Epithelial cell of esophagus (primary cell): ENCODE results near the gene RUNX3.

Experiments used
- DNase-seq: peaks from one replicate; pipeline ENCODE4 v3.0.0; 2010; ENCODE audit warnings: low read depth
- H3K4me3 ChIP-seq: 2 replicates; pipeline ENCODE4 v1.5.1; 2011; ENCODE audit warnings: mild to moderate bottlenecking, low read length, control low read depth
- CTCF ChIP-seq: IDR thresholded peaks from 2 replicates; pipeline ENCODE4 v1.5.1; 2011; ENCODE audit warnings: low read depth, mild to moderate bottlenecking, low read length, control low read depth, inconsistent platforms; ENCODE audit not compliant: insufficient read depth; ENCODE audit errors: missing control alignments

Gene RUNX3

DNA sequence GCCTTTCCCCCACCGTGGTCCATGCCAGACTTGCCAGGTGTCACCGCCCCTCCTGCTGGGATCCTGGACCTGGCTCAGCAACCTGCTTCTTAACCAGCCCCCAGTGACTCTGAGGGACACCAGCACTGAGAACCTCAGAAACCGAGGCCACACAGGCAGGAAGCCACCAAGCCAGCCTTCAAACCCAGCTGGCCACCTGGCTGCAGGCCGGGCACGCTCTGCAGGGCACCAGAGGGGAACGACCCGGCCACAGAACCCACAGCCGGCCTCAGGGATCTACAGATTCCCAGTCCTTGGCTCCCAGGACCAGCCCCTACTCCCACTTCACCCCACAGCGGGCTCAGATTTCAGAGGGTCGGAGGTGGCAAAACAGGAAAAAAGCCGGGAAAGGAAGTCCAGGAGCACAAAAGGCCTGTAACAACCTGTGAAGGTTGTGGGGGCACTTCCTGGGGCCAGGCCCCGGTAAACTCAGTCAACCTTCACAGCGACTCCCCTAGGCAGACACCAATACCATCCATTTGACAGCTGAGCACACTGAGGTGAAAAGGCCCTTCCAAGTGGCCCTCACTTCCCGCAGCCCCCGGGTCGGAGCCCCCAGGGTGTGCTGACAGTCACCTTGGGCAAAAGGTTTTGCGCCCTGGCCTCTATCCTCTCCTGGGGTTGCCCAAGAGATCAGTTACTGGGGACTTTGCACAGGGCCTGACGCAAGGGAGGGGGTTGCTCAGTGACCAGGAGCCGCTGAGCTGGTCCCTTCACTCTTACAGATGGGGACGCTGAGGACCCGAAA lies 14.1 kb downstream of the RUNX3 start:
- TF ChIP-seq CTCF, result no peak
- no peak overlapping the region for H3K4me3 ChIP-seq
- no peak for DNase-seq

- H3K4me3 ChIP-seq, result no peak overlapping the region
- no peak for DNase-seq
Observed at GRCh38 chr1:24914226-24915069, 15.6 kb downstream of the RUNX3 start.

DNA sequence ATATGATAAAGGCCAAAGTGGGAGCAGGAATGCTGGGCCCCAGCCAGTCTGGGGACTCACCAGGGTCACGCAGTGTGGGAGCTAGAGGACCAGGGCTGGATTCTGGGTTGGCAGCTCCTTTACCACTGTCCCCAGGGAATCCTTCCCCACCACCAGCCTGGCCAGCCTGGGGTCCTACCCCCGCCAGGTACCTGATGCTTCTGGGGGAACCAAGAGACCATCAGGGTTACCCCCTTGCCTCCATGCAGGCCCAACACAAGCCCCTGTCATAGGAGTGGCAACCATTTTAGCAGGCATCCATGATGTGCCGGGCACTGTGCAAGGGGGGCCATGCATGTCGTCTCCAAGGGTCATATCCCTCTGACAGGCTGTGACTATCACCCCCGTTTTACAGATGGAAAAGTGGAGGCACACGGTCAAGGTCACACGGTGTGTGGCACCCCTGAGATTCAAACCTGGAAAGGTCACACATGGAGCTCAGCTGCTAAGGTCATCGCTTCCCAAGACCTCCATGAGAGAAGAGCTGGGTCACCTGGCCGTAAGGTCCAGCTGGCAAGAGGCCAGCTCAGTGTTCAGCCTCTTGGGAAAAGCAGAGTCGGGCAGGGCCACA lies 16.4 kb downstream of the RUNX3 start:
- TF ChIP-seq CTCF, result no peak
- no peak for DNase-seq
- H3K4me3 ChIP-seq, result no peak overlapping the region

More at GRCh38 chr1:24914226-24915069, 15.6 kb downstream of the RUNX3 start:
- no peak for TF ChIP-seq CTCF

- no peak for TF ChIP-seq CTCF
- H3K4me3 ChIP-seq, result no peak overlapping the region
- DNase-seq, result no peak
Observed at GRCh38 chr1:24913274-24913604, 16.8 kb downstream of the RUNX3 start.

DNA sequence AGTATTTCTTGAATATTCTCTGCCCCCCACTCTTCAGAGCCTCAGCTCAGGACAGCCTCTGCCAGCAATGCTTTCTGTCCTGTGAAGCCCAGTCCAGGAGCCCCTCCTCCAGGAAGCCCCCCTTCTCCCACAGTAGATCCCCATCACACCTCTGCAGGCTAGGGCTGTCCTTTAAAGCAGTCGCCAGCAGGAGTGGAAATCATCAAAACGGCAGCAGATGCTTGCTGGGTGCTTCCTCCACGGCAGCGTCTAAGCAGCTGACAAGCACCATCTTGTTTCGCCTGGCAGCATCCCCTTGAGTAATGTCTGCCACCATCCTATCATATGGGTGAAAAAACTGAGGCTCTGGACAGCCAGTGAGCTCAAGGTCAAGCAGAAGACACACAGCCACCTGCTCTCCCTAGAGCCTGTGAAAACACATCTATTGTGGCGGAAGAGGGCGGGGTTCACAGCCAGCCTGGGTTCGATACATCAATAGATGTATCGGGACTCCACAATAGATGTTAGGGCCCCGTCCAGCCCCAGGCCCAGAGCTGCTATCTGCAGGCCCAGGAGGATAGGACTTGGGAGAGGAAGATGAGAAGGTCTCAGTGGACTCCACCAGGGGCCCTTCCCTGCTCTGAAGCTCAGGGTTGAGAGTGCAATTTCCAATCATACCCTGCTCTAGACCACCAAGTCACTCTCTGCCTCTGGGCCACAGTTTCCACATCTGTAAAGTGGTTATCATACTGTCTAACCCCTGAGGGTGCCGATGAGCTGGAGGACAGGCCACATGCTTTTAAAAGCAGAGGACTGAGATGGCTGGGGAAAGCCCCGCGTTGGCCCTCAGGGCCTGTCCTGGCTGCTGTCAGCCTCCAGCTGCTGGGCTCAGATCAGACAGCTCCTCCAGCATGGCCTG lies 17.5 kb downstream of the RUNX3 start:
- DNase-seq, result no peak
- no peak for TF ChIP-seq CTCF
- H3K4me3 ChIP-seq, result no peak overlapping the region

DNA sequence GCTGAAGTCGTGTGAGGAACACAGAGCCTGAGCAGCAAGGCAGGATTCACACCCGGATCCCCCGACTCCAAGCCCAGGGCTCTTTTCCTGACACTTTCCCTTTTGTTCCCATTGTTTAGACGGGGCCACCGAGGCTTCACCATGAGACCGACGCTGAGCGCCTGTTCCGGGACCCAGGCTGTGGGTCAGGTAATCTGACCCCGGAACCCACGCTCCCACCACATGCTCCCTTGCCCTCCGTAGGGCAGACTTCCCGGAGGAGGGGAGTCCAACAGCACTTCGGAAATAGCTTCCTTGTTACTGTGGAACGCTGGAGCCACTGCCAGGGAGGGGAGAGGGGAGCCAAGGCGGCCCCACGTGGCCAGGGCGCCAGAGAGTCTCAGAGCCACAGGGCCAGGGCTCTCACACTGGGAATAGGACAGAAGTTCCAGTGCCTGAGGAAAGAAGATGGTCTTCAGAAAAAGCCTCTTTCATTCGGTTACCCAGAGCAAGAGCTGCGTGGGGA lies 18.4 kb downstream of the RUNX3 start:
- H3K4me3 ChIP-seq, result no peak overlapping the region
- TF ChIP-seq CTCF, result no peak
- DNase-seq, result no peak
